HG03280 (cell line): Measurements from ENCODE around the gene SPO11.

Experiments used
- ATAC-seq: cut with Tn5 transposase; IDR thresholded peaks from one replicate; pipeline ENCODE4 v1.9.1; 2021; ENCODE audit warnings: mild to moderate bottlenecking, moderate library complexity; ENCODE audit not compliant: unreplicated experiment

Gene SPO11

DNA sequence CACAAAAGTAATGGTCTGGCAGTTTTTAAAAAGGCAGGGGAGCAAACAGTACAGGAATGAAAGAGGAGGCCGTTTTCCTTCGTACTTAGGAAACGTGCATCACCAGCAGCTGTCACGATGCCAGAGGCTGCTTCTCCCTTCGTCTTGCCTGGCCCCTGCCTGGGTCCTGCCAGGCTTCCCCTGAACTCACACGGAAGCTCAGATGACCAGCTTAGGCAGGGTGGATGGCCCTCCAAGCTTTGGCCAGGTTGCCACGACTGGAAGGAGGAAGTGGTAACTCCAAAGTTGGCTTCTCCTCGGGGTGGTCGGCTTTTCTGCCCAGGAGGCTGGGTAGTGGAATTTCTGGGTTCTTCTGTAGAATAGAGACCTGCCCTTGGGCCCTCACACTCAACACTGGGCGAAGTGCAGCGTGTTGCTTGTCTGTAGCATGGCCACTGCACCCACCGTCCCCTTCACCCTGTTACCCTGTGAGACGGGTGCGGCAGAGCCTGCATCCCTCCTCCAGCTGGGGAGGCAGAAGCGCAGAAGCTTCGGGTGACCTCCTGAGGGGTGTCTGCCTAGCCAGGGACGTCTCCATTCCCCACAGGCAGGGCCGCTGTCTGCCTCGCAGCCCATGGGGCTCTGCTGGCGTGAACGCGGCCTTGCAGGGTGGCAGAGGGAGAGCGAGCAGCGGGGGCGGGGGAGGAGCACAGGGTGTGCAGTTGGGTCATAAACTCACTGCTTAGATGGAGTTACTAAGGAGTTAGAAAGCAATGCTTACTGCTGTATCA lies 43.2 kb downstream of the SPO11 start:
- no peak for ATAC-seq

DNA sequence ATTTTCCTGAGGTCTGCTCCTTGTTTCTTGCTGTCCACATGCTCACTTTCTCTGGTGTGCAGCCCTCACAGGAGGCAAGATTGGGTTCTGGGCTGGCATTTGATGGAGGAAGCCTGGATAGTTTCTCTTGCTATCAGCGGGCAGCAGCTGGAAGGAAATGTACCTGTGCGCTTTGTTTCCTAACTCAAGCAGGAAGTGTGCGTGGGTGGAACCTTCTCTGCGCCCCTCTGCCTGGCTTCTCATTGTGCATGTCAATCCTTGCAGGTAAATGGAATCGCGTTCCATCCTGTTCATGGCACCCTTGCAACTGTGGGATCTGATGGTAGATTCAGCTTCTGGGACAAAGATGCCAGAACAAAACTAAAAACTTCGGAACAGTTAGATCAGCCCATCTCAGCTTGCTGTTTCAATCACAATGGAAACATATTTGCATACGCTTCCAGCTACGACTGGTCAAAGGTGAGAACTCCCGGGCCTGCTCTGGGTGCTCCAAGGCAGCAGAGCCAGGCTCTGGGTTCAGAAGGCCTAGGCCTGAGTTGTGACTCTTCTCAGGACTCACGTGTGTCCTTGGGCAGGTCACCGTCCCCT lies 44.8 kb downstream of the SPO11 start:
- ATAC-seq, result no peak

DNA sequence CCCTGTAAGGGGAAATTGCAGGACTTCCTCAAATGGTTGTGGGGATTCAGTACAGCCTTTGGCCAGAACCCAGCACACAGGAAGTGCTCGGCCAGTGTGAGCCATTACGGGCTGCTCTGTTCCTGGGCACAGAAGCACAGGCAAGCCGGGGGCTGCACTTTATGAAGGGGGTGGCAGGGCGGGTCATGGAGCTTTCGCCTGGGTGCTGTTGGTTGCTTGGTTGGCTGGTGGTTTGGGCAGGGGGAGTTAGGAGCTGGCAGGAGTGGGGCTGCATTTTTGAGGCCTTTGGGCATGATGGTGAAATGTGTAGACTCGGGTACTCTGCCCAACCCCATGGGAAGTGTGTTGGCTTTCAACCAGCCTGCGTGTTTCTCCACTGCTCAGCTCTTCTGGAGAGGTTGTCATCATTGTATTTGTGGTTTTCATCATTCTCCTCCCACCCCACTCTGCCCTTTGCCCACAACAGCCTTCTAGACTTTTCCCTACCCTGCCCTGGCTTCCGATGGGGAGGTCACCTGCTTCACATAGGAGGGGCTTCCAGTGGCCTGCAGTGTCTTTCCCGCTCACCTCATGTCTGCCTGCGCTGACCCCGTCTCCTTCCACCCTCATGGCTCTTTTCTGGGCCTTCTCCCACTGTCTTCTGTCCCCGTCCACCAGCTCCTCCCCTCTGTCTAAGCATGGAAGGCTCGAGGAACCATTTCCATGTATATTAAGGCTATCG lies 45.5 kb downstream of the SPO11 start:
- no peak for ATAC-seq

DNA sequence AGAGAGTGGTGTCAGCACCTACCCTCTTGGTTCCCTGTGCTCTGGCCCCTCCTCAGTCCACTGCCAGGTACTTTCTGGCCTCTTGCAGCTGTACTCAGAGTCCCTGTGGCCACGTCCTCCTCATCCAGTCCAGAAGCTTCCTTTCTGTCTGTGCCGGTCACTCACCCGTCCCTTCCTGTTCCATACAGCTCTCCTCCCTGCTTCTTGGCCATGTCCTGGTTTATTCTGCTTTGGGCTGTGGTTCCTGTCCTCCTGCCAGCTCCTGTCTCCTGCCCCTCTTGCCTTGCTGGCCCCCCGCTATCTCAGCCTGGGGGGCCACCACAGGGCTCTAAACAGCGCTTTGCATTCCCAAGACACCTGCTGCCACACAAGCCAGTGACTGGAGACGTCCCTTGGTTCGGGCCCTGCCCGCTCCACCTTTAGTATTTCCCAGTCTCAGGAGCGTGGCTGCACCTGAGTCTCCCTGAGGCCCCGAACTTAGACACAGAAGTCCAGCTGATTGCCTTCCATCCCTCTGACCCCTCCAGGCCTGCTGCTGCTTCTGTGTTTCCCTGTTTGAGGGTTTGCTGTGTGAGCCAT lies 46.1 kb downstream of the SPO11 start:
- no peak for ATAC-seq

DNA sequence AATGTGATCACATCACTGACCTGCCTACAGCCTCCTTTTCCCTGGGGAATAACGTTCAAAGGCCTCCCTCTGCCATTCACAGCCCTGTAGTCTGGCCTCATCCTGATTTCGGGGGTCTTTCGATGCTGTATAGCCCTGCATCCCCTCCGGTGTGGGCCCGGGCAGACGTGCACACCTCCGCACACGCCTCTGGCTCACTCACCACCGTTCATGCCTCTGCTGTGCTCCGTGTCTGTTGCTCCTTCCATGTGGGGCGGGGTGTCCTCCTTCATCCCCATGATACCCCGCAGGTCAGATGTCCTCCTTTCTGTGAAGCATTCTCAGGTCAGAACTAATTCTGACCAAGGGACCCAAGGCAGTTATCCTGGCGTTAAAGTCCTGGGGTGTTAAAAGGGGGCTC lies 47.7 kb downstream of the SPO11 start:
- no peak for ATAC-seq

DNA sequence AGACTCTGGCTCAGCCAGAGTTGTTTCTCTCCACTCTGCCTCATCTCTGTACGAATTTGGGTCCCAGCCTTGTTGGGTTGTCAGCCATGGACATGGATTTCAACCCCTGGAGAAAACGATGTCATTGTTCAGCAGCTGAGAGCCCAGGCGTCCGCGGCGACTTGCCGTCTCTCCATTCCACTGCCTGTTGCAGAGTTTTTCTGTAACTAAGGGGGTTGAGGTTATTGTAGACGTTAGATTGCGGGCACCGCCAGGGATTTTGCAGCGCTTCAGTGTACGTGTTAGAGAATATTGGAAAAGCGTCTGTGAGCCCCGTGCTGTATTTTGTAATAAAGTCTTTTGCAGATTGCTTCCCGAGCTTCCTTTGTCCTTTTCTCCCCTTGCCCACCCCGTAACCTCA lies 48.5 kb downstream of the SPO11 start:
- no peak for ATAC-seq

DNA sequence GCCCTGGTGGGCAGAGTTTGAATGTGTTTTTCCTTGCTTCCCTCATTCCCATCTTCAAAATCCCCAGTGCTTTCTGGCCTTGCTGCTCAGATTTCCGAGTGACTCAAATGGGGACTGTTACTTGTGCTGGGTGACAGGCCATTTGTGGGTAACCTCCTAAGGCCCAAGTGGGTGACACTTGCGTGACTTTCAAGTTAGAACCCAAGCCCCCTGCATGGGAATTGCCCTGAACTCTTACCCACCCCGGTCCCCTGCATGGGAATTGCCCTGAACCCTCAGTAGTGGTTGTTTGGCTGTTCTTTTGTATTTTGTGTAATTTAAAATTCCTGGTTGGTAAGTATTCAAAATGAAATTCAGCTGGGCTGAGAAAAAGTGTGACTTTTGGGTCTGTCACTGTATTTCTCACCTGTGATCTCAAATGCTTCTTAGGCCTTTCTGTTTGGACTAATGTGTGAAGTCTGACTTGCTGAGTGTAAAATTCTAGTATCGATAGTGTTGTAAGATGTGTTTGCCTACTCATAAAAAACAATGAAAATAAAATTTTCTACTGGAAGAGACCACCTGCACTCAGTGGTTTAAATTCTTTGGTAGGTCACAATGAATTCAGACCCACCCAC lies 49.2 kb downstream of the SPO11 start:
- no peak for ATAC-seq

DNA sequence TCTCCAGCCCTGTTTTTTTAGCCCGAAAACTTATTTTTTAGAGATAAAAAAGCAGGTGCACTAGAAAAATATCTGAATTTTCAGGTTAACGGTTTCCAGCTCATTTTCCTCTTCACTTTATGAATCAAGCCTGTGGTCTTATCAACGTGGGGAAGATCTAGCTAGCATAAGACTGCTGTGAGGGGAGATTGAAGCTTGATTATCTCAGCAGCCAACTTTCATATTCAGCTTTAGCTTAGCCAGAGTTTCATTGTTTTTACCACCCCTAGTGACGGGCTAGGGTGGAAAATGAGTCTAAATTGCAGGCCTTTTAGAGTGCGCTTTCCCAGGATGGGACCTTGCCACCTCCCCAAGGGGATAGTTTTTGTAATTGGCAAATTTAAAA lies 49.7 kb downstream of the SPO11 start:
- no peak for ATAC-seq

DNA sequence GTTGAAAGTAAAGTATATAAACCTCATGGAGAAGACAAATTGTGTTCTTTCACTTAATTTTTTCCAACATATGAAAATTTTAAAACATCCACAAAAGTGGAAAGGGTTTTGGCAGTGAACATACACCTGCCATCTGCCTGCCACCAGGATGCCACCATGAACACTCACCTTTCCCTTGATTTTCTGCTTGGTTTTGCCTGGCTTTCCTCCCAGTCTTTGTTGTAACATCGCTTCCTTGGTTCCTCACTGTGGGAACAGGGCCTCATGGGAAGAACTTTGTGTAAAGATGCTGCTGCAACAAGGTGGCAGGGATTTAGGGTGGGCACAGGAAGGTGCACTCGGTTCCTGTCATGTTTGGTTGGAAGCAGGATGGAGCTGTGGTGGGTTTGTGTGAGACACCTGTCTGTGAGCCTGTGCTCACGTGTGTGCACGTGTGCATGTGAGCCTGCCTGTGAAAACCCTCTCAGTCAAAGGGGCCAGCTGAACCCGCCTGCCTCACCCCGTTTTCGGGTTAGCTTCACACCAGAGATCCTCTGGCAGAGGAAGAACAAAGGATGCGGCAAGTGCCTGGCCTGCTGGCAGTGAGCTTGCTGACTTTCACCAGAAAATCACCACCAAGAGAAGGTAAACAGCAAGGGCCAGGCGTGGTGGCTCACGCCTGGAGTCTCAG lies 50.6 kb downstream of the SPO11 start:
- ATAC-seq, result no peak

DNA sequence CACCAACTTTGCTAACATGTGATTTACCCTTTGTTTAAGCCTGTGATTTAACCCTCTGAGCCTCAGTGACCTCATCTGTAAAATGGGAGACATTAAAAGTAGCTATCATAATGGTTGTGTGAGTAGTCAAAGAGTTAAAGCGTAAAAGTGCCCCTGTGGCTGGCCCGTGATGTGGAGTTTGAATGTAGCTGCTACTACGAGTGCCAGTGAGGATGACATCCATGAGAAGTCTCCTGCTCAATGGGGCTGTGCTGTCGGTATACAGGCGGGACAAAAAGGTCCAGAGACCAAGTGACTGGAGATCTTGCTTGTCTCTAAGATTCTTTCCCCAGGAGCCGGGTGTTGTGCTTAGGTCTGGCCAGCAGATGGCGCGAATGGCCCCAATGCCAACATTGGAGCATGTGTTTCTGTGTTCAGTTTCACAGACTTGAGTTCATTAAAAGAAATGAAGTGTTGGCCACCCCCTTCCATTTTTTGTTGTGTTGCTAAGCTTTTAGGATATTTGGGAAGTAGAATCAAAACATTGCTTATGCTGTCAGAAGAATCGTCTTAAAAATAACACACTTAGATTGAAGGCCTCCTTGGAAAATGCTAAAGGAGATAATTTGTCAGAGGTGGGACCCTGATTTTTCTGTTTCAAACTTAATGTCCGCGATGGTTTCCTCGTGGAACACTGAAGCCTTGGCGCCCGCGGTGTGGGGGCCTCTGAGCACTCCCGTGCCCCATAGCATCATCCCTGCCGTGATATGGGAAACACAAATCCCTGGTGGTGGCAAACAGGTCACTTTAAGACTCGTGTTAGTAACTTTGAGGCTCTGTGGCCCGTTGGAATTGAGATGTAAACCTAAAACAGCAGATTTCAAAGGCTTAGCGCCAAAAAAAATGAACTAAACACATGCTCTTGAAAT lies 52.2 kb downstream of the SPO11 start:
- ATAC-seq, result no peak

DNA sequence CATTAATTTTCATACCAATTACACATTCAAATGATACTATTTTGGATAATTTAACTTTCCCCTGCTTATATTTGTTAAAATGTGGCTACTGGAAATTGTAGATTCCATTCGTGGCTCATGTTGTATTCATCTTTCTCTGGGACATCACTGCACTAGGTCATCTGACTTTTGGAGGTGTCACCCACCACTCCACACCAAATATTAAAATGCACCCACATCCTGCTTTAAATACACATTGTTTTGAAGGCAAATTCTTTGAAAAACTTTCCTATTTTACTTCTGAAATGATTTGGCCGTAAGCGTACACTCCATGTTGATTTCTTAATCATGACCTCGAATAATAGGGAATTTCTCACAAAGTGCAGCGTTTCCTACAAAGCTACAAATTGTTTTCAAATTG lies 52.9 kb downstream of the SPO11 start:
- ATAC-seq, result no peak

DNA sequence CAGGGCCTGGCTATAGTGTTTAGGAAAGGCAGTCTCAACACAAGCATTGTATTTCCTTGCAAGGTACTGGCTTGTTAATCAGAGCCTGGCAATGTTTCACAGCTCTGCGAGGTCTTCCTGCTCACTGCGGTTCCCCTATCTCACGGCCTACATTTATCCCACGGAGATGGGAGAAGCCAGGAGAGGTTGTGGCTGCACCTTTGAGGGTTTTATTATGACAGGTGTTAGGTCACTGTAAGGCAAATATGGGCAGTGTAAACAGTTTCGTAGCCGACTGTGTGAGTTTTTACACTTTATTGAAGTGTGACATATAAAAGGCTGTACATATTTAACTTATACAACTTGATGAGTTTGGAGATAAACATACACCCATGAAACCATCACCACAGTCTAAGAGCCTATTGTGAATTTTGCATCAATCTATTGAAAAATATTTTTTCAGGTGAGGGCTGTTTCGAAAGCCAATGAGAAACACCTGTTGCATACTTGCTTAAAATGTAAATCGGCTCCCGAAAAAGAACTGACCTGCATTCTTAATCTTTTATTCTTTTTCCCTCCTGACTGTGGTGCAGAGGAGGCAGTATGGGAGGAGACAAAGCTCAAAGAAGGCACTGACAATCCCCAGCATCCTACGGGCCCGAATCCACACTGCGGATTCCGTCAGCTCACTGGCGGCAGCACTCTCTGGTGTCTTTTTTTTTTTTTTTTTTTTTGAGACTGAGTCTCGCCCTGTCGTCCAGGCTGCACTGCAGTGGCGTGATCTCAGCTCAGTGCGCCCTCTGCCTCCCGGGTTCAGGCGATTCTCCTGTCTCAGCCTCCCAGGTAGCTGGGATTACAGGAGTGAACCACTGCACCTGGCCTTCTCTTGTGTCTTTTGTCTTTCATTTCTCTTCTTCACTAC lies 54.1 kb downstream of the SPO11 start:
- ATAC-seq, result no peak

DNA sequence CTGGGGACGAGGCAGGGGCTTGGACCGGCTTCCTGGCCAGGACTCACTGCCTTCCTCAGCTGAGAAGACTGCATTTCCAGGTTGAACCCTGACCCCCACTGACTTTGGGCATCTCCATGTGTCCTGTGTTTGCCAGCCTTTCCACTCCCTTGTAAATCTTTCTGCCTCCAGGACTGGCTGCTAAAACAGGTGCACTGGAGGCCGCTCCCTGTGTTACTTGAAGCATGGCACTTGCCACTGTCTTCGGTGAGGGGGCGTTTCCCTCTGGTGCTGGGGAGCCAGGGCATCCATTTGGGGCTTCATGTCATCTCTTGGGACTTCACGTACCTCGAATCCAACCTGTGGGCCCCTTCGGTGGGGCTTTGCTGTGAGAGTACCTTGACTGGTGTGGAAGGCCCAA lies 54.9 kb downstream of the SPO11 start:
- ATAC-seq, result no peak

DNA sequence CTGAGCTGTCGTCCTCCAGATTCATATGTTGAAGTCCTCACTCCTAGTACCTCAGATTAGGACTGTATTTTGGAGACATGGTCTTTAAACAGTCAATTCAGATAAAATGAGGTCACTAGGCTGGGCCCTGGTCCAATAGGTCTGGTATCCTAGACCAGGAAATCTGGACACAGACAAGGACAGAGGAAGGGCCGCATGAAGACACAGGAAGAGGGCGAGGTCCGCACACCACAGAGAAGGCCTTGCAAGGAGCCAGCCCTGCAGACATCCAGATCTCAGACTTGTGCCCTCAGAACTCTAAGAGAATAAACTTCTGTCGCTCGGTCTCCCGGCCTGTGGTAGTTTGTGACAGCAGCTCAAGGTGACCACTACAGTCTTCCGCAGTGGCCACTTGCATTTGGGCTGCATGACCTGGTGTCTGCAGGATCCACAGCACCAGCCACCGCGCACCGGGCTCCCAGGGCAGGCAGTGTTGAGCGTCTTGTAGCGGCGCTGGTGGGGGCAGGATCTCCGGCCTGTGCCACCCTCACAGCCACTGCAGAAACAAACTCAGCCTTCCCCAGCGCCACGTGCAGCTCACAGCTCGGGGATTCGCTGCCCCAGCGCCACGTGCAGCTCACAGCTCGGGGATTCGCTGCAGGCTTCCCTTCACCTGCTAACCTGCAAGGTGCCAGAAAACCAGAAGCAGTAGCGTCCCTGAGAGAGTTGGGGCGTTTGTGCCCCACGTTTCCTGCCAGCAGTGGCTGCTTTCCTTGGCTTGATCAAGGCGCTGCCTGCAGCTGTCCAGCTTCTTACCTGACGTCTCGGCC lies 55.6 kb downstream of the SPO11 start:
- ATAC-seq, result no peak

DNA sequence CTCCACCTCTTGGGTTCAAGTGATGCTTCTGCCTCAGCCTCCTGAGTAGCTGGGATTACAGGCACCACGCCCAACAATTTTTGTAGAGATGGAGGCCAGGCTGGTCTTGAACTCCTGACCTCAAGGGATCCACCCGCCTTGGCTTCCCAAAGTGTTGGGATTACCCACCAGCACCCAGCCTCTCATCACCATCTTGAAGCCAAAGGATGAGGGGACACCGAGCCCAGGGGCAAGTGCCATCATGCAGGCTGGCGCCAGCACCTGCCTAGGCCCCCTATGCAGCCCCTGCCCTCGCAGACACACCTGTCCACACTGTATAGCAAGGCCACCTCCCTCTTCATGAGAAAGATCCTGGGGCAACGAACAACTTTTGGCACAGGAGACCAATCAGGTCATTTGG lies 56.3 kb downstream of the SPO11 start:
- ATAC-seq, result no peak

DNA sequence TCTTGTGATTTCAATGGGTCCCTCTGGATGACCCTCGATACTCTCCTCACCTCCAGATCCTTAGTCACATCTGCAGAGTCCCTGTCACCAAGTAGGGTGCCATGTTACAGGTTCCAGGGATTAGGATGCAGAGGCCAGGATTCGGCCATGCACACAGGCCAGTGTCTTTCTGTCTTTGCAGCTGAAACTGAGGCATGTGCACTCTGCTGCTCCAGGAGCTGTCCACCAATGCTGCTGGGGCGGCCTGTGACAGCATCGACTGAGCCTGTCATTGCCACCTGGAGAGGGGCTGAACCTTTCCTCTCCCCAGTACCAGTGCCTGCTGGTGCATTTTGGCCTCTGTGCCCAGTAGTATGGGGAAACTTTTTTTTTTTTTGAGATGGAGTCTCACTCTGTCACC lies 57.2 kb downstream of the SPO11 start:
- no peak for ATAC-seq

DNA sequence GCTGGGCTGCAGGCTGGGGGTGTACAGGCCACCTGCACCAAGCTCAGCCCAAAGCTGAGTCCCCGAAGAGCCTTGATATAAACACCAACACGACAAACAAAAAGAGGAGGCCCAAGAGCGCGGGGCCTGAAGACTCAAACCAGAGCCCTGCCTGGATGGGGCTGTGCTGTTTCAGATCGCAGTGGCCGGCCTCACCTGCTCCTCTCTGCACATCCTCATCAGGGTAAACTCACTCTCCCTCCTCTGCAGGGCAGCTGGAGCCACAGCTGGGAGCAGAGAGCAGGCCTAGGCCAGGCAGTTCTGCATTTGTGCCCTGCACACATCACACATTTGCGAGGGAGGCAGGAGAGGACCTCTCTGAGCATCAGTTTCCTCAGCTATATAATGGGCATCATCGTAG lies 57.9 kb downstream of the SPO11 start:
- no peak for ATAC-seq

DNA sequence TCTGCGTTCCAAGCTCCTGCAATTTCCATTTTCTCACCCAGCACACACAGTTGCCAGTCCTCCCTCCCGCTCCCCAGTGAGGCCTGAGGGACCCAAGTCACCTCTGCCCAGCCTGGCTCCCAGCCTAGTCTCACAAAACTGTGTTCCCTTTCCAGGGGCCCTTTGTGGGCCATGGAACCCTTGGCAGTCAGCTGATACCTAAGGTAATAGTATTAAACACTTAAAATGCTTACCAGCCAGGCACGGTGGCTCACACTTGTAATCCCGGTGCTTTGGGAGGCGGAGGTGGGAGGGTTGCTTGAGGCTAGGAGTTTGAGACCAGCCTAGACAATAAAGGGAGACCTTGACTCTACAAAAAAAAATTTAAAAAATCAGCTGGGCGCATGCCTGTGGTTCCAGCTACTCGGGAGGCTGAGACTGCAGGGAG lies 58.4 kb downstream of the SPO11 start:
- no peak for ATAC-seq
